NAMALWA (cell line): ENCODE measurements around the gene KCNF1.
"Not testable (repeated sequence)": the region's sequence is repeated elsewhere in the genome, so short reads cannot be mapped to it uniquely, and the experiment has no call there.

Experiments
- DNase-seq: peaks from one replicate; pipeline ENCODE4 v3.0.0-alpha.2; 2015; ENCODE audit warnings: low spot score

Gene KCNF1

DNA sequence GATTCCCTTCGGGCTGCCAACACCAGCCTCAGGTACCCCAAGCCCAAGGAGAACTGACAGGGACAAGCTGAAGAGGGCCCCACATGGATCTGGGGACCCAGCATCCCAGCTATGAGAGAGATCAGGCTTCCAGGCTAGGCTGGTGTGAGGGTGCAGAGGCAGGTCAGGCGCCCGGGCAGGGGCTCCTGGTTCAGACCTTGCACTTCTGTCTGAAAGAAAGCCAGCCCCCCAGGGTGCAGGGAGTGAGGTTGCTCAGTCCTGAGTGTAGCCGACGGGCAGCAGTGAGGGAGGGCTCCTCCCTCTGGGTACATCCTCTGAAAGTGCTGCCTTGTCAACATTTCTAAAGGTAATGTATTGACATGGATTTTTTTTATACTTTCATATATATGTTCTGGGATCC is 33.1 kb downstream of the KCNF1 start:
- no peak for DNase-seq

DNA sequence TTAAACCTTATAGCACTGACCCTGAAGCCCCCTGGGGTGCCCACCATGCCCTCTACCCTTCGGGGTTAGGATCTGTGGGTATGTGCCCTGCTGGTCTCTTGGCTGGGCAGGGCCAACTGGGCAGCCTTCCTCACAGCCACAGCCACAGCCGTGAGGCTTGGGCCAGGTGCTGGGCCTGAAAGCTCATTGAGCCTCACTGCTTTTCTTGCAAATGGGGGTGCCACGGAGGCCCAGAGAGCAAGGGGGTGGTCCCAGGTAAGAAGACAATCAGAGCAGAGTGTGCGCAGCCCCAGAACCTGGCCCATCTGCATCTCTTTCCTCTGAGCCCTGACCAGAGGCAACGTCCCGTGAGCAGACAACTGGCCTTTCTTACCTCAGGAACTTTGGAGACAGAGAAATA is 34.7 kb downstream of the KCNF1 start:
- DNase-seq = no peak

DNA sequence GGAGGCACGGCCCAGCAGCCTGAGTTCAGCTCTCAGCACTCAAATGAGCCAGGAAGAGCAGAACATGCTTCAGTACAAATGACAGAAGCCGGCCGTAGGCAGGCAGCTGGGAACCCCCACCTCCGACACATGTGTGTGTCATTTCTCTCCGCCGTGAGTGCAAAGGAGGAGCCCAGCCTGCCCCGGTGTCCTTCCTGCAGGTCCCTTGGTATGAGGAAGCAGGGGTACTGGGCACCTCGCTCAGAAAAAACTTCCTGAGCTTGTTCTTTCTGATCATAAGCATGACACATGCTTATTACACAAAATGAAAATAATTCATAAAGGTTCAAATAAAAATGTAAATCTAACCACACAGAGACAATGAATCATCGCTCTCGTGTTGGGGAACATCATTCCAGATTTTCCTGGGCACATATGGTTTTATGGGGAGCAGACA is 35.3 kb downstream of the KCNF1 start:
- DNase-seq = no peak

DNA sequence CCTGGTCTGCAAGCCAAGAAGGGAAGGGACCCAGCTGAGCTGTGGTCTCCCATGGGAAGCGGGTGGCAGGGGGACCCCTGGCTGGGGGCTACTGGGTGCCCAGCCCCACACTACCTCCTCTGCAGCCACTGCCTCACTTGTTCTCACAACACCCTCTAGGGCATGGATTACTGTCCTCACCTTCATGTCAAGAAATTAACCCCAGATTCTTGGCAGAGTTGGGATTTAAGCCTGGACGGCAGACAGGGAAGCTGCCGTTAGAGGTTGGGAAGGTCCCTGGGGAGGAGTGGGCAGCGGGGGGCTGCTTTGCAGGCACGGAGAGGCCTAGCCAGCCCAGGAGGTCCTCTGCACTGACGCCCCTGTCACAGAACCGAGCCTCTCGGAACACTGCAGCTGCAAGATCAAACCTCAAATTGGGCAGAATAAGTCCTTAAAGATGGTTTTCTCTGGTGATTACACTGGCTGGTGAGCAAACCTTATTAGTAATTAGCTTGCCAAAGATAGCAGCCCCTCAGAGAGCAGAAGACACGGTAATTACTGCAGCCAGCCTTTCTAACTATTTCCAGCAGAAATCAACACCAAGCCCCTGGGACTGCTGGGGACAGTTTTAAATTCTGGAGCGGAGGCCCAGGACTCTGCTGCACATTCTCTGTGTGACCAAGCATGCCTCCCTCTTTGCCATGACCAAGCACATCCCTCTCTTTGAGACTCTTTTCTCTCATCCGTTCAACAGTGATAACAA is 35.9 kb downstream of the KCNF1 start:
- no peak for DNase-seq

DNA sequence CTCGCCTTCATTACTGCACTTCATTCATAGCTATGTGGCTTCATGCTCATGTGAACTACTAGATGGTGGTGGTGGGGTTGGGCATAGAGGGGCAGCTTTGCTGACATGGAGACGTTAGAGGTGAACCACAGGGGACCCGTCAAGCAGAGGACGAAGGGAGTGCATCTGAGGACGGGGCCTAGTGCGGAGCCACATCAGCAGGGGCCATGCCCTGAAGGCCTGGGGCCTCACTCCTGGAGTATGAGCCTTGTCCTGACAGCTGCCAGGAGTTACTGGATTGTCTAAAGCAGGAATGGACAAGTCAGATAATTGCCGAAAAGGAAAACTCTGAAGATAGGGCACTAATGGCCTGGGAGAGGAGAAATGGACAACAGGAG is 36.4 kb downstream of the KCNF1 start:
- no peak for DNase-seq

DNA sequence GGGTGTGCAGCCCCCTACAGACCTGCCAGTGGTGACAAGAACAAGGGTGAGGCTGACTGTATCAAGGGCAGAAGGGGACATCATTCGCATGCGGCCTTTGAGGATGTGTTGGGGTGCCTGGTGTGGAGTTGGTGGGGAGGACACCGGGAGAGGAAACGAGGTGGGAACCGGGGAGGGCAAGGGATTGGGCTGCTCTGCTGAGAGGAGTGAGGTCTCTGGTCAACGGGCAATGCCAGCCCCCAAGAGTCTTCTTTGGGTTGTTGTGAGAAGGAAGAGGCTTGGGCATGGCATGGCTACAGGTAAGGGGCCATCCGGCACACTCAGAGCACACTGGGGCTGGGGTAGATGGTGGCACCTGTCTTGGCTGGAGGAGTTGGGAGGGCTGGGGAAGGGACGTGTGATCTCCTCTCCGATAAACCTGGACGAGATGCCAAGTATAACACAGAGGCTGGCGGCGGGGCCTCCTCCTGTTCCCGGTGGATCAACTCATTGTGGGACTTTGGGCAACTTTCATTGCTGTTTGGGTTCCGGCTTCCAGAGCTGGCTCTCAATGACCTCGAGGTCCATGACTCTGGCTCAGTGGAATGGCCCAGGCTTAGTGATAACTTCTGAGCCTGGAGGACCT is 37.0 kb downstream of the KCNF1 start:
- no peak for DNase-seq

DNA sequence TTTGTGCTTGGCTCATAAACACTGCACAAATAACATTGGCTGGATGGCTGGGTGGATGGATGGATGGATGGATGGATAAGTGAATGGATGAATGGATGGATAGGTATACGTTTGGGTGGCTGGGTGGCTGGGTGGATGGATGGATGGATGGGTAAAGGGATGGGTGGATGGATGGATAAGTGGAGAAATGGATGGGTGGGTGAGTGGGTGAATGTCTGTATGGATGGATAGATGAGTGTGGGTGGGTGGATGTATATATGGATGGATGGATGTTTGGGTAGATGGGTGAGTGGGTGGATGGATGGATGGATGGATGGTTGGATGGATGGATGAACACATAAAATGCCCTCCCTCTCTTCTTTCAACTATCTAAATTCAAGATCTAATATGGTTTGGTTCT is 38.1 kb downstream of the KCNF1 start:
- no peak for DNase-seq

DNA sequence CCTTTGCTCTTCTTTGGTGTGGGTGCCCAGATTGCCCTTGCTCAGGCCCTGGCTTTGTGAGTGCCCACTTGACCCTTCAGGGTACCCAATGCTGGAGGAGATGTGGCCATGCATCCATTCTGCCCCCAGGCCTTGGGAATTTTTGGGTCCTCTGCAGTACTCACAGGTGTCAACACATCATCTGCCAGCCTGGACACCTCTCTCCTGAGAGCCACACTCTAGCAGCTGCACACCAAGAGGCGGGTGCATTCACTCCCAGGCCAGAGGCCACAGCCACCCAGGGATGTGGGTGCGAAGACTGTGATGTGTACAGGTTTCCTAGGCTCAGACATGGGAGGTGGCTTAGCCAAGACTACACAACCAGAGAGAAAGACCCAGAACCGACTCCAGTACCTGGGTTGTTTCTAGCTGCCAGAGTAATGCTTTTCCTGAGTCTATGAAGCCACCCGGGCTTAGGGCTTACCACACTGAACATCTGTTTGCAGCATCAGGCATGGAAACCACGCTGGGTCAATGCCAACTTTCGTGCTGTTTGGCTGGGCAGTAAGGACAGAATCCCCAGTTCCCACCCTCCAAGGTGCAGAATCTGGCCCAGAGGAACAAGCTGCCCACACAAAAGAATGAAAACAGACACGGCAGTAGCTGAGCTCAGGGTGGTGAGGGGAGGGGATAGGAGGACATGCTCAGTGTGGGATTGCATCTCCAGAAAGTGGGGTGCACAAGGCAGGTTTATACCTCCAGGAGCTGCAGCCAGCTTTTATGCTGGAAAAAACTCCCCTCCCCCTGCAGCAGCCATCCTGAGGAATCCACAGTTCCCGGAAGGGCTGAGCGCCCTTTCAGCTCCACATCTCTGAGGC is 40.1 kb downstream of the KCNF1 start:
- no peak for DNase-seq

DNA sequence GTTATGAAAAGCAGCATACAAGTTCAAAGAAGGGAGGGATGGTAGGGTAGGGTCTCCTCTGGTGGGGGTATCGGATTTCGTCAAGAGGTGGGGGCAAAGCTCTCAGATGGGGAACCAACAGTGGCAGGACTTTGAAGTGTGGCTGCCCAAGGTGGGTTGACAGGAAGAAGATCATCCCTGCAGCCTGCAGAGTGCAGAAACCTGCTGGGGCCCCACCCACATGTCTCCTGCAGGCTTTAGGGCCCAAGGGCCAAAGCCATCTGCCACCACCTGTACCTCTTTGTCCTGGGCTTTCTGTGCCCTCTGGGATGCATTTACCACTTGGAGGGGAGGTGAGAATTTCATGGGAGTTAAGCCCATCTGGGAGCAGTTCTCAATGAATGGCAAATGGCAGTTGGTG is 42.7 kb downstream of the KCNF1 start:
- no peak for DNase-seq

DNA sequence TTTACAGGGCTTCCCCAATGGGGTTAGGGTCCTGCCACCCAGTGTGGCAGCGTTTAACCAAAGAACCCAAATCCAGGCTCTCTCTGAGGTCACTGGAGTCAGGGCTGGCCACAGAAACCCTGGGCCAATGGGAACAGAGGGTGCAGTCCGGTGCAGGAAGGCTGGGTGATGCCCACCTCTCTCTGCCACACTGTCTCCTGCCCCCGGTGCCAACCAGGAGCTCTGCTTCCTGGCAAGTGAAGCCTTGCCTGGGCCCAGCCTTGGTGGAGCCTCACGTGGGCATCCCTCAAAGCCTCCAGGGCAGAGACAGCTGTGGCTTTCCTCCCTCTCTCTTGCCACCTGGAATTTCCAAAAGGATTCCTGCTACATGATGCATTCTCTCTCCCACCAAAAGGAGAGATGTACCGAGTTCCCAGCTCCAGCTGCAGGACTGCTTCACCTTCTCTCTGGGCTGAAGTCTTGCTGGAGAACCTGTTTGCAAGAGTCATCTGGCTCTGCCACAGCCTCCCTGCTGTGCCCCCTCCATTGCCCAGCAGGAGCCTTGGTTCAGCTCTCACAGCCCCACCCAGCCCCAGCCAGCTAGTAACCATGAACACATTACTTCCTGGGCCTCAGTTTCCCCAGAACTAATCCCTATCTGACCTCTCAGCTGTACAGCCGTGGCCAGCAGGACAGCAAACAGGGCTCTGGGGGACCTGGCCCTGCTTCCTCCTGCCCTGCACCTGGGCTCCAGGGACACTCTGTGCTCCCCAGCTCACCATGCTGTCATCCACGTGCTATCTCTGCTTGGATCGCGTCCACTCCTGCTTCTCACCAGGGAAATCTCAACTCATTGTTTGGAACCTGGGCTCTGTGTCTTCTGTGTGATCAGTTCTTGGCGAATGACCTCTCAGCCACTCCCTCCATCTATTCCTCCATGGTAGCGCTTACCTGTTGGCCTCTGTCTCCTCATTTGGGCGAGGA is 43.4 kb downstream of the KCNF1 start:
- DNase-seq = no peak

DNA sequence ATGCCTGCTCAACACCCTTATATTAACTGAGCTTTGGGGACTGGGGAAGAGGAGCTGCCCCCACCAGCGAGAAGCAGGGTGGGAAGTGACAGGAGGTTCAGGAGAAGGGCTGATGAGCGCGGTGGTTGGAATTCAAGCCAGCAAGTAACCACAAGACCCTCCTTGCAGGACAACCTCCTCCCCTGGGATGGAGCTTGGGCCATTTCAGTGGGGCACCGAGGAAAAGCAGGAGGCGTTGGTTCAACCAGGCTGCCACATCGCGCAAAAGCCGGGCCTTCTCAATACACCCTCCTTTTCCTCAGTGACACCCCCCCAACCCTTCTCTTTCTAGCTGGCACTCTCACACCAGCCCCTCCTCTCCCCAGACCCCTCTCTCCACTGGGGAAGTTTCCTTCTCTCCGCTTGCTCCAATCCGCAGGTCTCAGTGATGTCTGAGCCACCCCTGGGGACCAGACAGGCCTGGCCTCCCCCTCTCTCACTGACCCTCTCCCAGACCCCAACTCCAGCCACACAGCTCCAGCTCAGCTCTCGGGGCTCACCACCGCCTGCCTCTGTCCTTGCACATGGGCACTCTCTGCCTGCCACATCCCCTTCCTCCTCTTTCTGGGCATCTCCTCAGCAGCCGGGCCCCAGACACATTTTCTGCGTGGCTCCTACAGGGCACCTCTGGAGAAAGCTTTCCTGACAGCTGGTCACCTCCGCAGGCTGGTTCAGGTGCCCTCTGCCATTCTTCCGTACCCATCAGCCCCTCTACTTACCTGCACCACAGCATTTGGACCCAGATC is 44.5 kb downstream of the KCNF1 start:
- DNase-seq = no peak

DNA sequence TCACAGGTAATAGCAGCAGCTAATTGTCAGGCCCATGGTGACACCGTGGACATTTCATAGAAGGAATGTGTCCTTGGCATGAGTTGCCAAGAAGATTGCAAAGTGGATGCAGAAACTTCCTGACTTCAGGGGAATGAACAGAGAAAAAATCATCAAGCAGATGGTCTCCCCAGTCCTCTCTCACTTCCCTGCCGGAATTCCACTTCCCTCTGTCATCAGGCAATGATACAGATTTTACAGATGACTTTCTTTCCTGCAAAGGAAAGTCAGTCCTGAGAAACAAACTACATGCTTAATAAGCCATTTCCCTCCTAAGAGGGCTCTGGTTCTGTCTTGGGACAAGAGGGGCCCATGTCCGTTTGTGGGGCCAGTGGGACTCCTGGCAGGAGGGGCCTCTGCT is 45.7 kb downstream of the KCNF1 start:
- no peak for DNase-seq

DNA sequence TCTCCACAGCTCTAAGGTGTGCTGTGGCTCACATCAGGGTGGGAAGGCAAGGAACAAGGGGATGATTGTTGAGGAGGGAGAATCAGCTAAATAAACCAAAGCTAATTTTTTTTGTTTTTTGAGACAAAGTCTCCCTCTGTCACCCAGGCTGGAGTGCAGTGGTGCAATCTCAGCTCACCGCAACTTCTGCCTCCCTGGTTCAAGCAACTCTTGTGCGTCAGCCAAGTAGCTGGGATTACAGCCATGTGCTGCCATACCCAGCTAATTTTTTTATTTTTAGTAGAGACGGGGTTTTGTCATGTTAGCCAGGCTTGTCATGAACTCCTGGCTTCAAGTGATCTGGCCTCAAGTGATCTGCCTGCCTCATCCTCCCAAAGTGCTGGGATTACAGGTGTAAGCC is 46.7 kb downstream of the KCNF1 start:
- DNase-seq = not testable (repeated sequence)

DNA sequence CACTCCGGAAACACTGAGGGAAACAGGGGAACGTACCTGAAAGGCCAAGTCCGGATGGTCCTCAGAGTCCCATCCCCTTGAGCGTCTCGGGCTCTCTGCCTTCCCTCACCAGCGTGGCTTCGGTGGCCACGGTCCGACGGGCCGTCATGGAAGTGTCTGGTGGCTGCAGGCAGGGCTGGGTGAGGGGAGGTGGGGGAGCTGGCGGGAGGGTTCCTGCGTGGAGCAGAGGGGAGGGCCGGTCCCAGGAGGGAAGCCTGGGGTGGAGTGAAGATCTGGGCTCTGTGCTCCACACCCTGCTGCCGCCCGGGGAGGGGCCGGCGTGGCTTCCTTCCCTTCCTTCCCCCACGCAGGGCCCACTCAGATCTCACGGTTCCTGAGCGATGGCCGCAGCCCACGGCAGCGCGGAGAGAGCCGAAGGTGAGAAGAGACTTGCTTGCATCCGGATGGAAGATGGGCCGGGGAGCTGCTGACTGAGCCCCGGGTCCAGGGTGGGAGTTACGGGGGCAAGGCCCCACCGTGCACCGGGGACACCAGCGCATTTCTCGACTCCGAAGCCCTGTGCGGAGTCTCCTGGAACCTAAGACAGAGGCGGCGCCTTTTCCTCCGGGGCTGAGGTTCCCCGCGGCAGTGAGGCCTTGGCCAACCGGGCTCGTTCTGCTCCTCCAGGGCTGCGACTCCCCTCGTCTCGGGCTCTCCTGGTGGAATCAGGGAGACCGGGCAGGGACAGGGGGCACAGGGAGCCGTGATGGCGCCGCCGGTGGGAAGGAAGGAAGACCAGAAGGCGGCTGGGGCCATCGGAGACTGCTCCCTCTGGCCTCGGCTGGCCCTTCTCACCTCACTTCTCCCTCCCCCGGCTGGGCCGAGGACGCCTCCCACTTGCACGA is 49.1 kb downstream of the KCNF1 start:
- no peak for DNase-seq

DNA sequence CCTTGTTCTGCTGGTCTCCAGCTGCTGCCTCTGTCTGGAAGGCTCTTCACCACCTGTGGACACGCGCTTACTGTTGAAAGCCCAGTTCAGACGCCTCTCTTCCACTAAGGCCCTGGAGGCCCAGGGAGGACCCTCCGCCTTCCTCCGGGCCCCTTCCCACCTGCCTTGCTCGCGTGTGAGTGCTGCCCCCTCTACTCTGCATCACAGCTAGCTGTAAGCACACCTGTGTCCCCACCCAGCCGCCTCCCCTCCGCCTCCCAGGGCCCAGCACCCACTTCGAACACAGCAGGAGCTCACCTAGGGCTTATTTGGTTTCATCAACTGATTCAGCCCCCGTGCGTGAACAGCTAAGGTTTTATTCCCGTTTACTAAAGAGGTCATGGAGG is 49.7 kb downstream of the KCNF1 start:
- no peak for DNase-seq

DNA sequence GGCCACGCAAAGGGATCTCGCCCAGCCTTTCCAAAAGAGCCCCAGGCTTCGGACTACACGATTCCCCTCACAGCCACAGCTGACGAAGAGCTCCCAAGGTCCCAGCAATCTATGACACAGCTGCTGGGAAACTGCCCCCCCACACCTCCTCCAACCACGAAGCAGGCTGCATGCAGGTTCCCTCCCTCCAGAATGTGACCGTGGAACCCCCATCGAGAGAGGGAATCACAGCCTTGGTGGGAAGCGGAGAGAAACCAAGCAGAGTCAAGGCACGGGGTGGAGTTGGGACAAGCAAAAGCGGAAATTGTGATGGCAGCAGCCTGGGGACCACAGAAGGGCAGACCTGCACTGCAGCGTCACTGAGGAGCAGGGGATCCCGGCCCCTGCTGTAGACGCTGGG is 50.3 kb downstream of the KCNF1 start:
- no peak for DNase-seq

DNA sequence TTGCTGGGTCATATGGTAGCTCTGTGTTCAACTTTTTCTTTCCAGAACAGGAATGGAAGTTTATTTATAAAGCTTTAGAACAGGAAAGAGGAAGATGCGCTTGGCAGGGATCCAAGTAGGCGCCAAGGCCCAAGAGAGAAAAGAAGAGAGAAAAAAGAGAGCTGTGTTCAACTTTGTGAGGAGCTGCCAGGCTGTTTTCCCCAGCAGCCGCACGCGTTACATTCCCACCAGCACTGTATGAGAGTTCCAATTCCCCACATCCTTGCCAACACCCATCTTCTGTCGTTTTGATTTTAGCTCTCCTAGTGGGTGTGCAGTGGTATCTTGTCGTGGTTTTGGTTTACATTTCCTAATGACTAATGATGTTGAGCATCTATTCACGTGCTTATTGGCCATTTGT is 51.4 kb downstream of the KCNF1 start:
- DNase-seq = no peak
